GM19035 (cell line): ENCODE data around the gene SERPINA1.

ENCODE experiments used
- ATAC-seq: cut with Tn5 transposase; IDR thresholded peaks from one replicate; pipeline ENCODE4 v1.9.1; 2021; ENCODE audit not compliant: unreplicated experiment

SERPINA1 gene

DNA sequence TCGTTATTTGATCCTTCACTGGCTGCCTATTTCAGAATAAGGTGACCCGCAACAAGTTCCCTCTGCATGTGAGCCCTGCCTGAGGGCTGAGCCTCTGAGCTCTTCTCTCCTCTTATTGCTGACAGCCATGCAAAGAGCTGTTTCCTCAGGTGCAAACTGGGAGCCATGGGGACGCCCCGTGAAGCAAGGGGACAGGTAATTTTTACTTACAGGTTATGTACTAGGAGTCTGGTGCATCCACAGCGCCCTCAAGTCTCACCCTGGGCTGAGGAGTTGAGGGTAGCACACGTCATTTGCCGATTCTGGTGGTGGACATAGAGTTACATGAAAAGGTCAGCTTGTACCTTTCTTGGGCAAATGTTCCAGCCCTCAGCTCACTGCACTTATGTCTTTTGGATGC is 39.1 kb downstream of the SERPINA1 start:
- ATAC-seq = no peak

- ATAC-seq = no peak
These were observed 39.6 kb downstream of the SERPINA1 start for GRCh38 chr14:94348836-94349235.

- ATAC-seq = peak; percentile 19
These were observed 41.6 kb downstream of the SERPINA1 start for GRCh38 chr14:94346841-94347240.

DNA sequence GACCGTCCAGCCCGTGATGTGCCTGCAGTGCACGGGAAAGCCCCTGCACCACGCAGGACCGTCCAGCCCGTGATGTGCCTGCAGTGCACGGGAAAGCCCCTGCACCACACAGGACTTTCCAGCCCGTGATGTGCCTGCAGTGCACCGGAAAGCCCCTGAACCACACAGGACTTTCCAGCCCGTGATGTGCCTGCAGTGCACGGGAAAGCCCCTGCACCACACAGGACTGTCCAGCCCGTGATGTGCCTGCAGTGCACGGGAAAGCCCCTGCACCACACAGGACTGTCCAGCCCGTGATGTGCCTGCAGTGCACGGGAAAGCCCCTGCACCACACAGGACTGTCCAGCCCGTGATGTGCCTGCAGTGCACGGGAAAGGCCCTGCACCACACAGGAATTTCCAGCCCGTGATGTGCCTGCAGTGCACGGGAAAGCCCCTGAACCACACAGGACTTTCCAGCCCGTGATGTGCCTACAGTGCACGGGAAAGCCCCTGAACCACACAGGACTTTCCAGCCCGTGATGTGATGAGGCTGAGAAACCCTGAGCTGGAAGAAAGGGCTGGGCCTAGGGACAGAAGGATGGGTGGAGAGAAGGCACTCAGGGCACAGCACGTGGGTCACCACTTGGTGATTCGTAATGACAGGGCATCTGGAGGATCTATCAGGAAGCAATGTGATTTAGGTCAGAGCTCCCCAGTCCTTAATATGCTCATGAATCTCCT is 42.2 kb downstream of the SERPINA1 start:
- ATAC-seq = peak; percentile 70

- ATAC-seq = no peak
These were observed 42.9 kb downstream of the SERPINA1 start for GRCh38 chr14:94345344-94346064.

GRCh38 chr14:94344389-94344788 is 44.0 kb downstream of the SERPINA1 start:
- ATAC-seq = no peak

DNA sequence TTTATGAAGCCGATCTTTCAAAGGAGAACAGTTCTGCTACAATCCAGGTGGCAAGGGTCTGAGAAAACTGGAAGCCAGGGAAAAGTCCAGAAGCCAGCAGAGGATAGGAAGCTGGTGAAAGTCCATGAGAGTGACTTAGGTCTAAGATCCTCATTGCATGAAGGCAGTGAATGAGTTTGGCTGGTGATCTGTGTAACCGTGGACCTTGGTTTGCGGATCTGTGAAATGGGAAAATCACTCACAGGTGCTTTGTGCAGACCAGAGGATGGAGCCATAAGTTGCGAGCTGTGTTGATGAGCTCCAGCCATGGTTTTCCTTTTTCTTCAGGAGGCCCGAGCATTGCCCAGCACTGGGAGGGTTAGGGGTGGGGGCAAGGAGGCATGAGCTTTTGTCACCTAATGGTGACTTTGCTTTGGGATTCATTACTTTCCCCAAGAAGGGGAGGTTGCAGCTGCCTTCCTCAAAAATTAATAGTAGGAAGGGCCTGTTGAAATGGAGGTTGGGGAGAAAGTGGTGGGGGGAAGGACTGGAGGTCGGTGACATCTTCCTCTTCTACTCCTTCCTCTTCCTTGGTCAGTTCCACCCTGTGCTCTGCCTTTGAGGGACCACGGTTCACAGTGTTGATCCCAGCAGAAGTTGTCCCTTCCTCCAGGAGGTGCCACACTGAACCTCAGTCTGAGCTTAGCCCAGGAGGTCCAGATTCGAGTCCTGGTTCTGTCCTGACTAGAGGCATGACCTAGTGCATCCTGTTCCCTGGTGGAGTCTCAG is 45.0 kb downstream of the SERPINA1 start:
- ATAC-seq = no peak

DNA sequence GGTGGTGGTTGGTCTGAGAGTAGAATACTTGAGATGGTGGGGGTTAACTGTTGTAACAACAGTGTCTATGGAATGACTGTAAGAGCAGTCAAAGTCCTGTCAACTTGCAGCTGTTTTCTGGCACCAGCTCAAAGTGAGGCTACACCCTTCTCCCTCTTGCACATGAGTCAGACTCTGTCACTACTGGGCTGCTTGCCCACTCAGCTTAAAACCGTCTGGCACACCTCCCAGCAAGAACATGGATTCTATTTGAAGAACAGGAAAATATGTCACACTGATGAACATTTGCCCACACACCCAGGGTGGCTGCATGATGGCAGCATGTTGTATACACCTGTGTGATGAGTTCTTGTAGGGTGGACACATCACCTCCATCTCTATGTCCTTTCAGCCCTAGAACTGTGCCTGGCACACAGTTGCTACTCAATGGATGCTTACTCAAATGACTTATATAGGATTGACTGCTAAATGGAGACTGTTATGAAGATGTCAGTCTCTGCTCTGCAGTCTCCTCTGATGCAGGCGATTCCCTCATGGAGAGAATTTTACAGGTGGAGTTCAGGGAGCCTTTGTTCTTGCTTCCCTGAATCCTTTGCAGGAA is 46.0 kb downstream of the SERPINA1 start:
- no peak for ATAC-seq

GRCh38 chr14:94341656-94342333 is 46.6 kb downstream of the SERPINA1 start:
- no peak for ATAC-seq

DNA sequence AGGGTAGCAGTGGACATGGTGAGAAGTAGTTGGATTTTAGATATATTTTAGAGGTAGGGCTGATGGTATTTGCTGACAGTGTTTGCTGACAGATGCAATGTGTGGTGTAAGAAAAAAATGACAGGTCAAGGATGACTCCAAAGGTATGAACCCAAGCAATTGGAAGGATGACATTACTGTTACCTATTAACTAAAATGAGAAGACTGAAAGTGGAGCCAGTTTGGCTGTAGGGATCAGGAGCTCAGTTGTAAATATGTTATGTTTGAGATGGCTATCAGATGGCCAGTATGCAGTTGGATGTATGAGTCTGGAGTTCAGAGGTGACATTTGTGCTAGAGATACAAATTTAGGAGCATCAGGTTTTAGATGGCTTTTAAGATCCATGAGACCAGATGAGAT is 47.9 kb downstream of the SERPINA1 start:
- ATAC-seq = no peak

- ATAC-seq = no peak
These were observed 50.4 kb downstream of the SERPINA1 start for GRCh38 chr14:94338023-94338422.

DNA sequence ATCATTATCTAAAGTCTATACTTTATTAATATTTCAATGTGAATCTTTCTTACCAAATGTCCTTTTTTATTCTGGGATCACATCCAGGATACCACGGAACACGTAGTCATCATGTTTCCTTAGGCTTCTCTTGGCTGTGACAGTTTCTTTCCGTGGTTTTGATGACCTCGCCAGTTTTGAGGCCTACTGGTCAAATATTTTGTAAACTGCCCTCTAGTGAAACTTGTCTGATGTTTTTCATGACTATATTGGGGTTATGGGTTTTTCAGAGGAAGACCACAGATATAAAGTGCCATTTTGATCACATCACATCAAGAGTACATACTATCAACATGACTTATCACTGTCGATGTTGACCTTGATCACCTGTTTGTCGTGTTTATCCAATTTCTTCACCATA is 51.1 kb downstream of the SERPINA1 start:
- ATAC-seq = no peak

- no peak for ATAC-seq
These were observed 53.5 kb downstream of the SERPINA1 start for GRCh38 chr14:94334872-94335271.

GRCh38 chr14:94332587-94332986 is 55.8 kb downstream of the SERPINA1 start:
- ATAC-seq = no peak

DNA sequence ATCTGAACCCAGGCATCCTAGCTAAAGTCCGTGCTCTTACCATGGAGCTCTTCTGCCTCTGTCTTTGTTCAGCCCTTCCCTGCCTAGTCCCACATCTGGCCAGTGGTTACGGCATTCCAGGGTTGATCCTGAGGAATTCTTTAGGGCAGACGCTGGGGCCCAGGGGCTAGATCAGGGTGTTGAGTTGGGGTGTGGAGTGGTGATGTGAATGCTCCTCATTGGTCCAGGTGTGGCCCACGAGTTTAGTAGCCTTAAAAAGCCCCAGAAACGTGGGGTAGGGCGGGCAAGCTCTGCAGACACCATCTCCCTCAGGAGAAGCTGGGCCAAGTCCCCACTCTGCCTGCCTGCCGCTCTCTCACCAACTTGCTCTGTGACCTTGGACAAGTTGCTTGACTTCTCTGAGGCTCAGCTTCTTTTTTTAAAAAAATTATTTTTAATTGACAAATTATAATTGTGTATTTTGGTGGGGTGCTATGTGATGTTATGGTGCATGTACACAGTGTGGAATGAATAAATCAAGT is 56.3 kb downstream of the SERPINA1 start:
- ATAC-seq = no peak

DNA sequence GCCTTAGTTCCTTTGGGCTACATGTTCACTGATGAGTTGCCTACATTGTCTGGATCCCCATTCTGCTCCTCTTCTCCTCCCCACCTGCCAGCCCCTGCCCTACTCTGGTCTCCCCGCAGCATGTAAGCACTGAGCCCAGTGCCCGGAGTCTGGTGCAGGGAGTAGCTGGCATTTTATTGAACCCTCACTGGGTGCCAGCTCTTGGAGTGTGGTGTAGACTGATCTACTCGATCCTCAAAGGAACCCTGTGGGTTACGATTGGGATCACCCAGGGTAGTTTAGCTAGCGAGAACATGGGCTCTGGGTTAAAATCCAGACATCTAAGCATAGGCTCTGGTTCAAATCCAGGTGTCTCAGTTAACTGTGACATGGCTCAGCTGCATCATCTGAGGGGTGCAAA is 56.9 kb downstream of the SERPINA1 start:
- ATAC-seq = no peak

GRCh38 chr14:94330857-94331256 is 57.5 kb downstream of the SERPINA1 start:
- ATAC-seq = no peak

GRCh38 chr14:94330432-94330831 is 58.0 kb downstream of the SERPINA1 start:
- ATAC-seq = no peak

DNA sequence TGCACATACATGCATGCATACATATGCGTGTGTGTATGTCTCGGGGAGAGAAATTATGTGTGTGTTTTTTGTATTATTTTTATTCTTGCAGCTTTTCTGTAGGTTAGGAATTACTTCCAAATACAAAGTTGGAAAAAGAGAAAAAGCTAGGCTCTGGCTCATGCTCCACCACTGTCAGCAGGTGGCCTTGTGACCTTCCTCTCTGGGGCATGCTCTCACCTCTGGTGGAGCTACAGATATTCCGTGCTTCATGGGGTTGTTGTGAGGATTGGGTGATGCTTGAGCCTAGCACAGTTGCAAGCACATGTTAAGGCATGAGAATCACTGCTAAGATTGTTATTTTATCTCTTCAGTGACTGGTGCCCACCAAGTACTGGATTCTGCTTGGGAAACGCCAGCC is 58.5 kb downstream of the SERPINA1 start:
- ATAC-seq = no peak

GRCh38 chr14:94328196-94328595 is 60.2 kb downstream of the SERPINA1 start:
- ATAC-seq = no peak
